HUES48 (cell line): Measurements from ENCODE around the gene C15orf61.

Experiments used
- H3K27ac ChIP-seq: one replicate; pipeline ENCODE4 v1.7.0; 2013; ENCODE audit warnings: low read depth, low read length, inconsistent platforms
- H3K27me3 ChIP-seq: 2 replicates; pipeline ENCODE4 v1.6.1; 2013; ENCODE audit warnings: mild to moderate bottlenecking, low read length; ENCODE audit not compliant: control insufficient read depth, insufficient read depth
- H3K36me3 ChIP-seq: 2 replicates; pipeline ENCODE4 v1.6.1; 2013; ENCODE audit warnings: low read length; ENCODE audit not compliant: control insufficient read depth, insufficient read depth
- H3K4me1 ChIP-seq: 2 replicates; pipeline ENCODE4 v1.6.1; 2013; ENCODE audit warnings: mild to moderate bottlenecking, low read length; ENCODE audit not compliant: control insufficient read depth, insufficient read depth
- H3K4me3 ChIP-seq: 2 replicates; pipeline ENCODE4 v1.5.1; 2013; ENCODE audit warnings: mild to moderate bottlenecking, low read depth, low read length
- H3K9ac ChIP-seq: 2 replicates; pipeline ENCODE4 v1.6.1; 2013; ENCODE audit warnings: mild to moderate bottlenecking, low read depth, low read length, moderate library complexity
- H3K9me3 ChIP-seq: 2 replicates; pipeline ENCODE4 v1.6.1; 2013; ENCODE audit warnings: low read length; ENCODE audit not compliant: control insufficient read depth, insufficient read depth

The C15orf61 gene

GRCh38 chr15:67570875-67571647 is 50.1 kb downstream of the C15orf61 start:
- no peaks in the 10 kb centered on the region for H3K27me3 ChIP-seq
- no peaks in the 10 kb centered on the region for H3K9me3 ChIP-seq
- H3K4me3 ChIP-seq: no peak overlapping the region
- H3K4me1 ChIP-seq: peaks cover 8% of the 10 kb centered on the region
- no peak overlapping the region for H3K9ac ChIP-seq
- no peak overlapping the region for H3K27ac ChIP-seq
- no peaks in the 10 kb centered on the region; the same call in 1 of the 2 replicates for H3K36me3 ChIP-seq

GRCh38 chr15:67571648-67572415 is 50.9 kb downstream of the C15orf61 start:
- Histone ChIP-seq H3K4me3 (no peak overlapping the region), H3K27me3 (no peaks in the 10 kb centered on the region), H3K27ac (no peak overlapping the region), H3K36me3 (no peaks in the 10 kb centered on the region; the same call in 1 of the 2 replicates), H3K9me3 (no peaks in the 10 kb centered on the region), H3K4me1 (peaks cover 4% of the 10 kb centered on the region; the same call in 1 of the 2 replicates), H3K9ac (no peak overlapping the region)

GRCh38 chr15:67573194-67573593 is 52.3 kb downstream of the C15orf61 start:
- H3K27me3 ChIP-seq: no peaks in the 10 kb centered on the region
- H3K27ac ChIP-seq: no peak overlapping the region
- H3K9me3 ChIP-seq: no peaks in the 10 kb centered on the region
- peaks cover 4% of the 10 kb centered on the region; the same call in 1 of the 2 replicates for H3K4me1 ChIP-seq
- H3K36me3 ChIP-seq: no peaks in the 10 kb centered on the region; the same call in 1 of the 2 replicates
- H3K4me3 ChIP-seq: no peak overlapping the region
- H3K9ac ChIP-seq: no peak overlapping the region

GRCh38 chr15:67575039-67575502 is 54.1 kb downstream of the C15orf61 start:
- Histone ChIP-seq H3K4me1 (peaks cover 4% of the 10 kb centered on the region; the same call in 1 of the 2 replicates), H3K27ac (no peak overlapping the region), H3K36me3 (no peaks in the 10 kb centered on the region; the same call in 1 of the 2 replicates), H3K27me3 (no peaks in the 10 kb centered on the region), H3K9ac (no peak overlapping the region), H3K9me3 (no peaks in the 10 kb centered on the region), H3K4me3 (no peak overlapping the region)

- no peaks in the 10 kb centered on the region for H3K27me3 ChIP-seq
- no peak overlapping the region for H3K27ac ChIP-seq
- no peaks in the 10 kb centered on the region for H3K36me3 ChIP-seq
- H3K4me1 ChIP-seq: peaks cover 4% of the 10 kb centered on the region; the same call in 1 of the 2 replicates
- H3K9me3 ChIP-seq: no peaks in the 10 kb centered on the region
- no peak overlapping the region for H3K4me3 ChIP-seq
- no peak overlapping the region for H3K9ac ChIP-seq
Observed at GRCh38 chr15:67578020-67578600, 57.2 kb downstream of the C15orf61 start.

GRCh38 chr15:67579164-67579563 is 58.2 kb downstream of the C15orf61 start:
- Histone ChIP-seq H3K27me3 (no peaks in the 10 kb centered on the region), H3K9ac (no peak overlapping the region)

More at GRCh38 chr15:67579164-67579563, 58.2 kb downstream of the C15orf61 start:
- H3K4me1 ChIP-seq: peaks cover 4% of the 10 kb centered on the region; the same call in 1 of the 2 replicates
- no peaks in the 10 kb centered on the region for H3K36me3 ChIP-seq
- no peaks in the 10 kb centered on the region for H3K9me3 ChIP-seq
- H3K27ac ChIP-seq: no peak overlapping the region
- no peak overlapping the region for H3K4me3 ChIP-seq
